Loucy (cell line): Measurements from ENCODE around the gene RUNX2.

Source experiments
- H2AFZ ChIP-seq: fragments of 200-600 bp; sonication (generic); 2 replicates; pipeline ENCODE4 v1.6.0; 2016; ENCODE audit warnings: antibody characterized with exemption, mild to moderate bottlenecking, low read length, moderate library complexity
- H3F3A ChIP-seq: fragments of 200-600 bp; 2 replicates; pipeline ENCODE4 v1.6.0; 2016; ENCODE audit warnings: antibody characterized with exemption, low read depth, mild to moderate bottlenecking
- H3K27me3 ChIP-seq: fragments of 200-600 bp; sonication (generic); 2 replicates; pipeline ENCODE4 v1.6.1; 2014; ENCODE audit warnings: low read length, mild to moderate bottlenecking; ENCODE audit not compliant: insufficient read depth, poor library complexity, severe bottlenecking
- H3K36me3 ChIP-seq: fragments of 200-600 bp; sonication (generic); 2 replicates; pipeline ENCODE4 v1.6.1; 2016; ENCODE audit warnings: low read length; ENCODE audit not compliant: insufficient read depth
- H3K4me1 ChIP-seq: fragments of 200-600 bp; sonication (generic); 2 replicates; pipeline ENCODE4 v1.5.1; 2014; ENCODE audit warnings: low read length, mild to moderate bottlenecking; ENCODE audit not compliant: insufficient read depth, poor library complexity, severe bottlenecking
- H3K4me2 ChIP-seq: fragments of 200-600 bp; sonication (generic); 2 replicates; pipeline ENCODE4 v1.6.0; 2014; ENCODE audit warnings: antibody characterized with exemption, low read length, low read depth, mild to moderate bottlenecking; ENCODE audit not compliant: poor library complexity, severe bottlenecking
- H3K4me3 ChIP-seq: fragments of 200-600 bp; sonication (generic); 2 replicates; pipeline ENCODE4 v1.5.1; 2014; ENCODE audit warnings: low read length, mild to moderate bottlenecking, mixed read lengths; ENCODE audit not compliant: poor library complexity, severe bottlenecking
- H3K79me2 ChIP-seq: fragments of 200-600 bp; sonication (generic); 2 replicates; pipeline ENCODE4 v1.6.1; 2014; ENCODE audit warnings: low read length; ENCODE audit not compliant: insufficient read depth
- H3K9ac ChIP-seq: fragments of 200-600 bp; sonication (generic); 2 replicates; pipeline ENCODE4 v1.6.0; 2014; ENCODE audit warnings: mild to moderate bottlenecking, low read depth, low read length, moderate library complexity; ENCODE audit not compliant: poor library complexity, severe bottlenecking
- H3K9me2 ChIP-seq: fragments of 200-600 bp; sonication (generic); replicated peaks from 2 replicates; pipeline ENCODE4 v1.6.1; 2016; ENCODE audit warnings: low read depth, low read length, mixed read lengths
- H3K9me3 ChIP-seq: fragments of 200-600 bp; sonication (generic); 2 replicates; pipeline ENCODE4 v1.6.1; 2014; ENCODE audit warnings: mild to moderate bottlenecking, antibody characterized with exemption, low read length, low read depth; ENCODE audit not compliant: insufficient read depth
- H4K20me1 ChIP-seq: fragments of 200-600 bp; sonication (generic); 2 replicates; pipeline ENCODE4 v1.6.0; 2014; ENCODE audit warnings: antibody characterized with exemption, low read length, mild to moderate bottlenecking; ENCODE audit not compliant: insufficient read depth, poor library complexity, severe bottlenecking
- CTCF ChIP-seq: fragments of 200-600 bp; sonication (generic); conservative IDR thresholded peaks from 2 replicates; pipeline ENCODE4 v1.5.1; 2014; ENCODE audit warnings: mild to moderate bottlenecking, antibody characterized with exemption, low read length
- EZH2phosphoT487 ChIP-seq: fragments of 200-600 bp; IDR thresholded peaks from 2 replicates; pipeline ENCODE4 v1.6.1; 2018; ENCODE audit warnings: antibody characterized with exemption, mild to moderate bottlenecking, moderate library complexity, borderline replicate concordance

The RUNX2 gene

GRCh38 chr6:45681860-45682511 lies 353.9 kb downstream of the RUNX2 start:
- H3K4me3 ChIP-seq, result no peak overlapping the region
- H3K9me2 ChIP-seq, result no peaks in the 10 kb centered on the region
- no peak overlapping the region for H3K9ac ChIP-seq
- 0 out of 2 replicates have a peak, but pooled peaks cover 5% of the 10 kb centered on the region for H3K9me3 ChIP-seq
- TF ChIP-seq EZH2phosphoT487 (no peak), CTCF (no peak)
- H3K4me1 ChIP-seq, result peaks cover 14% of the 10 kb centered on the region
- peaks cover 6% of the 10 kb centered on the region for H3F3A ChIP-seq
- H4K20me1 ChIP-seq, result no peaks in the 10 kb centered on the region
- no peak overlapping the region for H3K4me2 ChIP-seq
- H3K79me2 ChIP-seq, result no peaks in the 10 kb centered on the region
- H3K36me3 ChIP-seq, result no peaks in the 10 kb centered on the region
- no peaks in the 10 kb centered on the region for H3K27me3 ChIP-seq
- H2AFZ ChIP-seq, result no peak overlapping the region

GRCh38 chr6:45684476-45684875 lies 356.3 kb downstream of the RUNX2 start:
- Histone ChIP-seq H3F3A (no peaks in the 10 kb centered on the region), H4K20me1 (no peaks in the 10 kb centered on the region), H3K4me1 (no peaks in the 10 kb centered on the region), H3K79me2 (no peaks in the 10 kb centered on the region), H3K9me2 (no peaks in the 10 kb centered on the region), H3K4me2 (no peak overlapping the region), H3K9me3 (0 out of 2 replicates have a peak, but pooled peaks cover 5% of the 10 kb centered on the region), H3K9ac (no peak overlapping the region), H3K36me3 (no peaks in the 10 kb centered on the region), H2AFZ (no peak overlapping the region), H3K27me3 (no peaks in the 10 kb centered on the region), H3K4me3 (no peak overlapping the region)
- TF ChIP-seq CTCF (no peak), EZH2phosphoT487 (no peak)

- Histone ChIP-seq H3K4me2 (no peak overlapping the region), H2AFZ (no peak overlapping the region), H3K36me3 (no peaks in the 10 kb centered on the region), H4K20me1 (no peaks in the 10 kb centered on the region), H3K27me3 (no peaks in the 10 kb centered on the region), H3K9ac (no peak overlapping the region), H3K9me3 (no peaks in the 10 kb centered on the region), H3K79me2 (no peaks in the 10 kb centered on the region), H3K9me2 (no peaks in the 10 kb centered on the region), H3K4me1 (peaks cover 4% of the 10 kb centered on the region), H3F3A (no peaks in the 10 kb centered on the region), H3K4me3 (no peak overlapping the region)
- TF ChIP-seq EZH2phosphoT487 (no peak), CTCF (no peak)
Measured at GRCh38 chr6:45685076-45685475, 356.9 kb downstream of the RUNX2 start.
